GM18858 (cell line): ENCODE results near the gene CLEC4C.
"Not testable (repeated sequence)": the region's sequence is repeated elsewhere in the genome, so short reads cannot be mapped to it uniquely, and the experiment has no call there.

Experiments used
- ATAC-seq: cut with Tn5 transposase; IDR thresholded peaks from one replicate; pipeline ENCODE4 v1.9.1; 2021; ENCODE audit not compliant: unreplicated experiment

The CLEC4C gene, protein sequence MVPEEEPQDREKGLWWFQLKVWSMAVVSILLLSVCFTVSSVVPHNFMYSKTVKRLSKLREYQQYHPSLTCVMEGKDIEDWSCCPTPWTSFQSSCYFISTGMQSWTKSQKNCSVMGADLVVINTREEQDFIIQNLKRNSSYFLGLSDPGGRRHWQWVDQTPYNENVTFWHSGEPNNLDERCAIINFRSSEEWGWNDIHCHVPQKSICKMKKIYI

DNA sequence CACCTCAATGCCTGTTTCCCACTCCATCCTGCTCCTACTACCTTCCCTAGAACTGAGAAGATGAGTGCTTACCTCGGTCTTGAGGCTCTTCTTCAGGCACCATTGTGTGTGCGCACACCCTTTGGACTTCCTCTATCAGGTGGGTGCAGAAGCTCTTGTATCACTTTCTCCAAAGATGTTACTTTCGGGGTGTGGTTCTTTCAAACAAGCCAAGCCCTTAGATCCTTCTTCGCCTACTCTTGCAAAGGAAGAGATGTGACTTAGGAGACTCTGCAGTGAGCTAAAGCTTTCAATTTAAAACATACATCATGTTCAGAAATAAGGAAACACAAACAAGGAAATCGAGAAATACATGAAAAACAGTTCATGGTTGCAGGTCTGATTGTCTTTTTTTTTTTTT lies at the start of gene CLEC4C:
Gene CLEC4C (minus strand): TSS at position 130 of the 400 bp plus-strand sequence. CDS start 27 bp downstream, at position 103.
- ATAC-seq, result no peak

DNA sequence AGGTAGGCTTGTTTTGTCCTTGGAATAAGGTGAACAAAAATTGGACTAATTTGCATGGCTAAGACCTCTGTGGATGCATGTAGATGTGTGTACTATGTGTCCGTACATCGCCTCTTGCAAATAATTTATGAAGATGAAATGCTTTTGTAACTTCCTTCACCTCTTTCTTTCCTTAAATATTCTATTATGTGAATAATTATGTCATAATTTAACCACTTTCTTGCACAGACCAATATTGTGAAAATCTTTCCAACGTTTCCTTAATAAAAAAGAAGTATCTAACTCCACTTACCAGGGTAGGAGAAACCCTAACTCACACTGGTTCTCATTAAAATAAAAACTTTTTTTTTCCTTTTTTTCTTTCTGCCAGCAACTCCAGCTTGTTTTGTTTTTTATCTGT lies 46.0 kb upstream of the CLEC4C start:
- no peak for ATAC-seq

GRCh38 chr12:7788884-7789528 lies 41.8 kb upstream of the CLEC4C start, which contains the start of gene NANOG:
Gene NANOG, plus strand, starts transcription at chr12:7789402. Its CDS starts 213 bp downstream, at chr12:7789615.
- not testable (repeated sequence) for ATAC-seq

DNA sequence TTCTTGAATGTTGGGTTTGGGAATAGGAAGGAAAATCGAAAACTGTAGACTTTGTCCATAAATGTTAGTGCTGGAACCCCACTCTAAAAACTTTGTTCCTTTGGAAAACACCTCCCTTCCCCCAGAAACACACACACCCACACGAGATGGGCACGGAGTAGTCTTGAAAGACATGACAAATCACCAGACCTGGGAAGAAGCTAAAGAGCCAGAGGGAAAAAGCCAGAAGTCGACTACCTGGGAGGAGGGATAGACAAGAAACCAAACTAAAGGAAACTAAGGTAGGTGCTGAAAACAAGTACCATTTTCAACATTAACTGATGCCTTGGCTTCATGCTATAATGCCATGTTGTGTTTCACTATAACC lies 41.1 kb upstream of the CLEC4C start:
- no peak for ATAC-seq

- ATAC-seq, result no peak
Measured at GRCh38 chr12:7787574-7788293, 40.6 kb upstream of the CLEC4C start.

- no peak for ATAC-seq
Measured at GRCh38 chr12:7784701-7785100, 37.5 kb upstream of the CLEC4C start.

- ATAC-seq, result not testable (repeated sequence)
Measured at GRCh38 chr12:7783433-7783832, 36.3 kb upstream of the CLEC4C start.

- ATAC-seq, result no peak
Measured at GRCh38 chr12:7782055-7782454, 34.9 kb upstream of the CLEC4C start.

- ATAC-seq, result no peak
Measured at GRCh38 chr12:7781274-7781673, 34.1 kb upstream of the CLEC4C start.

- no peak for ATAC-seq
Measured at GRCh38 chr12:7769999-7770398, 22.8 kb upstream of the CLEC4C start.

DNA sequence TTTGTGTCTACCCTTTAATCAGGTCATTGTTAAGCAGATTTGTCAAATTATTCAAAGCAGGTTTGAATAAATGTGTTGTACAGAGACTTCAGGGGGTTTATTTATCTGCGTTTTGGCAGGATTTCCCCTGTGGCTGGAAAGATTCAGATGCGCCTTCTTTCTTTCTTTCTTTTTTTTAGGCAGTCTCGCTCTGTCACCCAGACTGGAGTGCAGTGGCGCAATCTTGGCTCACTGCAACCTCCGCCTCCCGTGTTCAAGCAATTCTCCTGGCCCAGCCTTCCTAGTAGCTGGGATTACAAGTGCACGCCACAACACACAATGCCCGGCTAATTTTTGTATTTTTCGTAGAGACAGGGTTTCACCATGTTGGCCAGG lies 11.6 kb upstream of the CLEC4C start:
- no peak for ATAC-seq

- no peak for ATAC-seq
Measured at GRCh38 chr12:7756993-7757392, 9.8 kb upstream of the CLEC4C start.

DNA sequence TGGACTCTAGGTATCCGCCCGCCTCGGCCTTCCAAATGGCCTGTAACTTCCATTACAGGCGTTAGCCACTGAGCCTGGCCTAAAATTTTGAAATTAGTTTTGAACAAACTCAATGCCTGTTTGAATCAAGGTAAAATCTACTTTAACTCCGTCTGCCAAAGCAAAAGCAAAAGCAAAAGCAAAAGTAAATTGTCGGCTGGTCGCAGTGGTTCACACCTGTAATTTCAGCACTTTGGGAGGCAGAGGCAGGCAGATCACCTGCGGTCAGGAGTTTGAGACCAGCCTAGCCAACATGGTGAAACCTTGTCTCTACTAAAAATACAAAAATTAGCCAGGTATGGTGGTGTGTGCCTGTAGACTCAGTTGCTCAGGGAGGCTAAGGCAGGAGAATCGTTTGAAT lies 8.5 kb upstream of the CLEC4C start:
- ATAC-seq, result not testable (repeated sequence)

DNA sequence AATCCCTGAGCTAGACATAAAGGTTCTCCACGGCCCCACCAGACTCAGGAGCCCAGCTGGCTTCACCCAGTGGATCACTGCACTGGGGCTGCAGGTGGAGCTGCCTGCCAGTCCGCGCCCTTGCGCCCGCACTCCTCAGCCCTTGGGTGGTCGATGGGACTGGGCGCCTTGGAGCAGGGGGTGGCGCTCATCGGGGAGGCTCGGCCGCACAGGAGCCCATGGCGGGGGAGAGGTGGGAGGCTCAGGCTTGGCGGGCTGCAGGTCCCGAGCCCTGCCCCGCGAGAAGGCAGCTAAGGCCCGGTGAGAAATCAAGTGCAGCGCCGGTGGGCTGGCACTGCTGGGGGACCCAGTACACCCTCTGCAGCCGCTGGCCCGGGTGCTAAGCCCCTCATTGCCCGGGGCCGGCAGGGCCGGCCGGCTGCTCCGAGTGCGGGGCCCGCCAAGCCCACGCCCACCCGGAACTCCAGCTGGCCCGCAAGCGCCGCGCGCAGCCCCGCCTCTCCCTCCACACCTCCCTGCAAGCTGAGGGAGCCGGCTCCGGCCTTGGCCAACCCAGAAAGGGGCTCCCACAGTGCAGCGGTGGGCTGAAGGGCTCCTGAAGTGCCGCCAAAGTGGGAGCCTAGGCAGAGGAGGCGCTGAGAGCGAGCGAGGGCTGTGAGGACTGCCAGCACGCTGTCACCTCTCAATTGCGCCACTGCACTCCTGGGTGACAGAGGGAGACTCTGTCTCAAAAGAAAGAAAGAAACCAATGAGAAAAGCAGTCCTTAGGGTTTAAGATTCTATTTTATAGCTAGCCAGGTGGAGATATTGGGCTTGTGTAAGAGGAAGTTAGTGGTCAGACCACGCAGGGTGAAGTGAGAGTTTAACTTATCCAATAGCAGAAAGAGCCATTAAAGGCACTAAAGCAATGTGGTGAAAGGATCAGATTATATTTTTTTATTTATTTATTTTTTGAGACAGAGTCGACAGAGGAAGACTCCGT lies 5.1 kb upstream of the CLEC4C start:
- not testable (repeated sequence) for ATAC-seq

DNA sequence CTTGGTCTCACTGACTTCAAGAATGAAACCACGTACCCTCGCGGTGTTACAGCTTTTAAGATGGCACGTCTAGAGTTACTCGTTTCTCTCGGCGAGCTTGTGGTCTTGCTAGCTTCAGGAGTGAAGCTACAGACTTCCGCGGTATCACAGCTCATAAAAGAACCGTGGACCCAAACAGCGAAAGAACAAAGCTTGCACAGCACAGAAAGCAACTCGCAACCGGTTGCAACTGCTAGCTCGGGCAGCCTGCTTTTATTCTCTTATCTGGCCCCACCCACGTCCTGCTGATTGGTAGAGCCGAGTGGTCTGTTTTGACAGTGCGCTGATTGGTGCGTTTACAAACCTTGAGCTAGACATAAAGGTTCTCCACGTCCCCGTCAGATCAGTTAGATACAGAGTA lies 4.2 kb upstream of the CLEC4C start:
- ATAC-seq, result no peak

DNA sequence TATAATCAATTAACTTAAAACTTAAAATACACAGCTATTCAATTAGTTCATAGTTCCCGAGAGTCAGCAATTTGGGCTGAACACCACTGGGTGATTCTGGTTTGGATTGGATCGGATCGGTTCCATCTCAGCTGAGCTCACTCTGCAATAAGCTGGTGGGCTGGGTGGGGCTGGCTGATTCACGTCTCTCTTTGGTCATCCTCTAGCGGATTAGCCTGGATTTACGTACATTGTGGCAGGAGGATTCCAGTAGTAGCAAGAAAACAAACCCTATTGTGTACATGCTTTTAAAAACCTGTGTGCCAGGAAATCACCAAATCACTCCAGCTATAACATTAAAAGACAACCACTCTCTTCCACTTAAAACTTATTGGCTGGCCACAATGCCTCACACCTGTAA lies 3.2 kb upstream of the CLEC4C start:
- no peak for ATAC-seq

- ATAC-seq, result no peak
Measured at GRCh38 chr12:7749442-7749841, 2.3 kb upstream of the CLEC4C start.

GRCh38 chr12:7748852-7749251 lies 1.7 kb upstream of the CLEC4C start:
- ATAC-seq, result no peak

DNA sequence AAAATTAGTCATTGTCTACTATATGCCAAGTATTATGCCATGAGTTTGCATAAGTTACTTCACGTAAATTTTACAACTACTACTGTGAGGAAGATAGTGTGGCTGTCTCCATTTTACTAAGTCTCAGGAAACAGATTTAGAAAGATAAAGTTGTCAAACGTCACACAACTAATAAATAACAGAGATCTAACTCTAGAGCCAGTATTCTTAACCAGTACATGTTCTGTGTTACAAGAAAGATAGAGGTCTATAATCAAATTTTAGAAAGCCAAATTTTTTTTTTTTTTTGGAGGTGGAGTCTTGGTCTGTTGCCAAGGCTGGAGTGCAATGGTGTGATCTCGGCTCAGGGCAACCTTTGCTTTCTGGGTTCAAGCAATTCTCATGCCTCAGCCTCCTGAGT lies 14.2 kb downstream of the CLEC4C start:
- ATAC-seq, result no peak

DNA sequence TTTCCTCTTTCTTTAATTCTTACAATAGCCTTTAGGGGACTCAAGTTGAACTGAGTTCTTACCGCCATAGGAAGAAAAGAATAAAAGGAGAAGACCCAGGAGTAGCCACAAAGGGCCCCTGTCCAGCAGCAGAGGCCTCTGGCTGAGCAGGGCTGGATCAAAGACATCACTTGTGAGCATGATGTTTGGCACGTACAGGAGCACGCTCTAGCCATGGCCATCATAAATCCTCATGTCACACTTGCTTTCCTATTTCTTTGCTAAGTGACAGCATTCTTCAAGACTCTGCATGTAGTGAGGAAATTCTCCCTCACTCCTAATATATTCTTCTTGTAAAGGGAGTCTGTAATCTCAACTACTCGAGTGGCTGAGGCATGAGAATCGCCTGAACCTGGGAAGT lies 15.7 kb downstream of the CLEC4C start:
- ATAC-seq, result no peak

DNA sequence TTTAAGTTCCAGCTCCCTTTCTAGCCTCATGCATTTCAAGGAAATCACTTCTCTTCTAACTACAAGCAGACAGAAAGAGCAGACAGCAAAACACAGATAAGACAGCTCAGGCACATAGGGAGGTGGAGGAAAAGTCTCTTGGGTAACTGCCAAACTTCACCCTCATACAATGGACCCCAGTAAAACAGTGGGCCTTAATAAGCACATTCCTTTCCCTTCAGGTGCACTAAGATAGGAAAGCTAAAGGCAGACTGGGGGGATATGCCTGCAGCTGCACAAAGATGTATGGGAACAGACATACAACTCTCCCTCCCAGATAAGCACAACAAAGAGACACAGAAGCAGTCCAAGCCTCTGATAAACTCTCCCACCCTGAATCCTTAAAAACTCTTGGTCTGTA lies 16.2 kb downstream of the CLEC4C start:
- ATAC-seq, result not testable (repeated sequence)
